ENCODE results near the gene FGF12.

FGF12 gene

DNA sequence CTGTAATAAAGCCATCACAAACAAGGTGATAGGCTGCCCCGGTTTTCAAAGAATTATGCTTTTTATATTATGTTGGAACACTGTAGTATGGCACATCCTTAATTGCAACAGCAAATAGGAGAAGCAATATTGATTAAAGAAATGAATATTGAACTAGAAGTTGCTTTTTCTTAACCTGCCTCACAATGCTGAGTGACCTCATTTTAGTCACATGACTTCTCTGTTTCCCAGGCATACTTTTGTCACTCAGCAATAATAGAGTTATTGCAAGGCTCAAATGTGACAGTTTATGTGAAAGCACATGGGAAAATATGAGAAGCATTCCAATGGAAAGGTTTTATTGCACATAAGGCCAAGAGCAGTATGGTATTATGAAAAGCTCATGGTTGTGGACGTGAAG lies 400.7 kb downstream of the FGF12 start:
- no peak overlapping the region for H3K4me3 ChIP-seq (replicated peaks; ENCODE audit: low read depth, low read length)
- TF ChIP-seq, protein P1, sequence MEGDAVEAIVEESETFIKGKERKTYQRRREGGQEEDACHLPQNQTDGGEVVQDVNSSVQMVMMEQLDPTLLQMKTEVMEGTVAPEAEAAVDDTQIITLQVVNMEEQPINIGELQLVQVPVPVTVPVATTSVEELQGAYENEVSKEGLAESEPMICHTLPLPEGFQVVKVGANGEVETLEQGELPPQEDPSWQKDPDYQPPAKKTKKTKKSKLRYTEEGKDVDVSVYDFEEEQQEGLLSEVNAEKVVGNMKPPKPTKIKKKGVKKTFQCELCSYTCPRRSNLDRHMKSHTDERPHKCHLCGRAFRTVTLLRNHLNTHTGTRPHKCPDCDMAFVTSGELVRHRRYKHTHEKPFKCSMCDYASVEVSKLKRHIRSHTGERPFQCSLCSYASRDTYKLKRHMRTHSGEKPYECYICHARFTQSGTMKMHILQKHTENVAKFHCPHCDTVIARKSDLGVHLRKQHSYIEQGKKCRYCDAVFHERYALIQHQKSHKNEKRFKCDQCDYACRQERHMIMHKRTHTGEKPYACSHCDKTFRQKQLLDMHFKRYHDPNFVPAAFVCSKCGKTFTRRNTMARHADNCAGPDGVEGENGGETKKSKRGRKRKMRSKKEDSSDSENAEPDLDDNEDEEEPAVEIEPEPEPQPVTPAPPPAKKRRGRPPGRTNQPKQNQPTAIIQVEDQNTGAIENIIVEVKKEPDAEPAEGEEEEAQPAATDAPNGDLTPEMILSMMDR (IDR thresholded peaks at IDR 0.05; ENCODE audit: low read length, missing control alignments) = no peak
- DNase-seq (ENCODE audit: low read depth) = no peak

DNA sequence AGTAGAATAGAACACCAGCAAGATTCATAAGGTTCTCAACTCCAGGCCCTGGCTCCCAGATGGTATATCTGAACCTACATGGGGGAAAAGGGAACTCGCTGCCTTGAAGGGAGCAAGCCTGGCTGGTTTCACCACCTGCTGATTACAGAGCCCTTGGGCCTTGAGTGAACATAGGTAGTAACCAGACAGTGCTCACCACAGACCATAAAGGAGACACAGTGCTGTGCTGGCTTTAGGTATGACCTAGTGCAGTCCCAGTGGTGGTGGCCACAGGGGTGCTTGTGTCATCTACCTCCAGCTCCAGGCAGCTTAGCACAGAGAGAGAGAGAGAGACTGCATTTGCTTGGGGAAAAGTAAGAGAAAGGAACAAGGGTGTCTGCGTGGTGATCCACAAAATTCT lies 409.8 kb downstream of the FGF12 start:
- TF ChIP-seq, protein P1 (IDR thresholded peaks at IDR 0.05; ENCODE audit: low read length, missing control alignments) = no peak
- H3K4me3 ChIP-seq (replicated peaks; ENCODE audit: low read depth, low read length) = no peak overlapping the region

DNA sequence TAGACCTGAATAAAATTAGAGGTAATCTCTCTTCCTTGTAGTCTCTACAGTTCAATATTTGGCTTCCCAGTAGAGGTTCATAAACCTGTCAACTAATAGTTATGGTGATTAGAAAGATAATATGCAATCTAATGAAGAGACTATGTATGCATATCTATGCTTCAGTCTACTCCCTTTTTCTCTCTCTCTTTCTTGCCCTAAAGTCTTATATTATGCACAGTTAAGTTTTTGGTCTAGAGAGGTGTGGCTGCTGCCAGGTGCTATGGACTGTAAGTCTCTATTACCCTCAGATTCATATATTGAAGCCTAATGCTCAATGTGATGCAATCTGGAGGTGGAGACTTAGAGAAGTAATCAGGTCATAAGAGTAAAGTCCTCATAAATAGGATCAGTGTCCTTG lies 413.7 kb downstream of the FGF12 start:
- no peak for DNase-seq (ENCODE audit: low read depth)
- TF ChIP-seq, protein P1 (IDR thresholded peaks at IDR 0.05; ENCODE audit: low read length, missing control alignments) = no peak
- no peak overlapping the region for H3K4me3 ChIP-seq (replicated peaks; ENCODE audit: low read depth, low read length)

More for the DNA sequence above, 409.8 kb downstream of the FGF12 start:
- no peak for DNase-seq (ENCODE audit: low read depth)

DNA sequence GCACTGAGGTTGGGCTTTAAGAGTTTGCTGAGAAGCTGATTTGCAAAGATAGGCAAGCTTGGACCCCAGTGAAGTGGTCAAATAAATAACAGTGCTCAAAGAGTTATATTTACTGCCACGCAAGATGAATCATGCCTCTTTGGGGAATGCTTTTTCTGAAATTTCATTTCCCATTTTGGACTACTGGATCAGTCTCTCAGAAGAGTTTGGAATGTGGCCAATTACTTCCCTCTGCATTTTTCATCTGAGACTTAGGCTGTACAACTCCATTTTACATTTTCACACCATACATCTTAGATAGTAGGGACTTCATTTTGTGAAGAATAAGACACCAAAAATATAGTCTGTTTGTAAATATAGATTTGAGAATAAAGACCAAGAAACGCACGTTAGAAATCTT lies 419.7 kb downstream of the FGF12 start:
- DNase-seq (ENCODE audit: low read depth) = no peak
- TF ChIP-seq, protein P1 (IDR thresholded peaks at IDR 0.05; ENCODE audit: low read length, missing control alignments) = no peak
- no peak overlapping the region for H3K4me3 ChIP-seq (replicated peaks; ENCODE audit: low read depth, low read length)

DNA sequence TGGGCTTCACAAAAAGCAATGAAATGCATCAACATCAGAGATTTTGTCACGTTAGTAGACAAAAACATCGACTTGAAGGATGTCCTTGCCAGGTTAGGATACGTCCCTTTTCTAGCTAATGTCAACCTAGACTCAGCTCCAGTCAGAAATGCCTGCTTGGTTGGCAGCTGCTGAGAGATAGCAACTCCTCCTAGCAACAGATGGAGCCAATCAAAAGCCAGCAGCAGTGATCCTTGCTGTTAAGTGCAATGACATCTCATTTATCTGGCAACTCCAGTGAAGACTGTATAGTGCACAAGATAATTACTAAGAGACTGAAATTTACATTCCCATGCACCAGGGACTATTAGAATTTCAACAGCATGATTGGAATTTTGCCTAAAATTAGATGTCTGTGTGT lies 424.1 kb downstream of the FGF12 start:
- no peak overlapping the region for H3K4me3 ChIP-seq (replicated peaks; ENCODE audit: low read depth, low read length)
- TF ChIP-seq, protein P1 (IDR thresholded peaks at IDR 0.05; ENCODE audit: low read length, missing control alignments) = no peak
- DNase-seq (ENCODE audit: low read depth) = no peak

DNA sequence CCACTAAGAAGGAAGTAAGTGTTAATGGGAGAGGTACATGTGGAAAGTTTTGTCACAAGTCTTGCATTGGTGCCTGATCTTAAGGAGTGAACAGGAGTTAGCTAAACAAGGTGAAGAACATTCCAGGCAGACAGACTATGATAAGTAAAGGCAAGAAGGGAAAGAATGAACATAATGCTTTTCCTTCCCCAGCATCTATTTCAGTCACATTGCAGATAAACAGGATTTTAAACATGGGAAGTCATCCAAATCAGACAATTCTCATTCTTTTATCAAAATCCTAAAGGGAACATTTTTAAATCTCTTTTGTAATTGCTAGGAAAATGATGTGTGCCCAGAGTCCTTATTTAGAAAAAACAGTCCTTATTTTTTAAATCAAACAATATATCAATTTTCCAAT lies 424.6 kb downstream of the FGF12 start:
- TF ChIP-seq, protein P1 (IDR thresholded peaks at IDR 0.05; ENCODE audit: low read length, missing control alignments) = no peak
- DNase-seq (ENCODE audit: low read depth) = no peak
- H3K4me3 ChIP-seq (replicated peaks; ENCODE audit: low read depth, low read length) = no peak overlapping the region

DNA sequence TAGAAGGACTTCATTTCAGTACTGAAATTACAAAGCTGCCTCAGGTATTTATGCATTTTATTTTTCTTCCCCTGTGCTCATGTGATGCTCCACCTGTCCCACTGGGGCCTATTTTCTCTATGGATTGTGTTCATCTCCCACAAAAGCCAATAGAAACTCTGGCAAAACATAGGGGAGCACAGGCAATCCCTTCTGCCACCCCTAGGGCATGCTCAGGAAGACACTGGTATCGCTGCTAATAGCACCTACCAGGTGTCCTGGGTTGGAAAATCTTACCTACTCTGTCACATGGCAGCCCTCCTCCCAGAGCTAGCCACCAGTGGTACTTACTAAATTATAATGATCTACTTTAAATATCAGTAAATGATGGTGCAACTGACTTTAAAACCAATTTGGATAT lies 427.4 kb downstream of the FGF12 start:
- H3K4me3 ChIP-seq (replicated peaks; ENCODE audit: low read depth, low read length) = no peak overlapping the region
- no peak for DNase-seq (ENCODE audit: low read depth)
- TF ChIP-seq, protein P1 (IDR thresholded peaks at IDR 0.05; ENCODE audit: low read length, missing control alignments) = no peak
